ENCODE results near the gene RPL26. TPM values are rescaled to one million over a fixed set of nuclear protein-coding genes. Genes with fewer than 3 reads are reported as not detected.

RPL26 gene
- 1,000 to 10,000 TPM in 2 of 4 donors, 100 to 1,000 TPM in 2; 851 to 2,184 (median 1,124) TPM for total RNA-seq

DNA sequence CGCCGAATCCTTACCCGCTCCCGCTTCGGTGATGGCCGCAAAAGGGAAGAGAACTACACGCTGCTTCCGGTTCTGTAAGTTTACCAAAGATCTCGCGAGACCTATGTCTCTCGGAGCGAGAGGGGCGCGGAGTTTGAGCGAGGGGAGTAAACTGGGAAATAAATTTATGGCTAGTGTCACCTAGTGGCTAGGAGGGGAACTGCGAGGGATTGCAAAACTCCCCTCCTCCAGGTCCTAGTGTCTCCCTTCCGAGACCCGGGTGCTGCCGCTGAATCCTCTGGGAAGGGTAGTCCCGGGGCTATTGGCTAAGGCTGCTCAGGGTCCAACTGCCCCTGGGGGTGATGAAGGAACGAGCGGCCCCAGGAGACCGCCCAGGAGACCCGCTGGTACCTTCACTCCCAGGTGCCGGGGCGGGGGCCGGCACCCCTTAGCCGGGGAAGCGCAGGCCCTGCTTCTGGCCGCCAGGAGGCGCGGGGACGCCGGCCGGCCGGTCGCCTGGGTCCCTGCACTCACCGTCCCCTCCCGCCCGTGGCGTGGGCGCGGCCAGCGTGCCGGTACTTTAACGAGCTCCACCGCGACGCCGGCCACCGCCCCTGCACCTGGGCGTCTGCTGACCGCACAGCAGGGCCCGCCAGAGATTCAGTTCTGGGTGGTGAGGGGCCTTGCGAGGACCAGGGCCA lies at the start of gene RPL26:
Gene RPL26, minus strand, starts transcription at position 51 of the 680 bp plus-strand sequence. CDS start 883 bp downstream, outside the sequence.
- Histone ChIP-seq H3K27ac (peak within 1 kb of the TSS; percentile 78 to 96 (median 92)), H3K27me3 (no peaks in the 10 kb centered on the region), H3K9me3 (no peaks in the 10 kb centered on the region), H3K36me3 (peaks cover 0 to 34% (median 0%) of the 10 kb centered on the region in 3 donors), H3K4me1 (peaks cover 0 to 32% (median 14%) of the 10 kb centered on the region in 4 donors), H3K4me3 (peak within 1 kb of the TSS; percentile 75 to 79 (median 78))
- DNase-seq, result peak; percentile 95 to 99 (median 96)
- TF ChIP-seq, protein P1, sequence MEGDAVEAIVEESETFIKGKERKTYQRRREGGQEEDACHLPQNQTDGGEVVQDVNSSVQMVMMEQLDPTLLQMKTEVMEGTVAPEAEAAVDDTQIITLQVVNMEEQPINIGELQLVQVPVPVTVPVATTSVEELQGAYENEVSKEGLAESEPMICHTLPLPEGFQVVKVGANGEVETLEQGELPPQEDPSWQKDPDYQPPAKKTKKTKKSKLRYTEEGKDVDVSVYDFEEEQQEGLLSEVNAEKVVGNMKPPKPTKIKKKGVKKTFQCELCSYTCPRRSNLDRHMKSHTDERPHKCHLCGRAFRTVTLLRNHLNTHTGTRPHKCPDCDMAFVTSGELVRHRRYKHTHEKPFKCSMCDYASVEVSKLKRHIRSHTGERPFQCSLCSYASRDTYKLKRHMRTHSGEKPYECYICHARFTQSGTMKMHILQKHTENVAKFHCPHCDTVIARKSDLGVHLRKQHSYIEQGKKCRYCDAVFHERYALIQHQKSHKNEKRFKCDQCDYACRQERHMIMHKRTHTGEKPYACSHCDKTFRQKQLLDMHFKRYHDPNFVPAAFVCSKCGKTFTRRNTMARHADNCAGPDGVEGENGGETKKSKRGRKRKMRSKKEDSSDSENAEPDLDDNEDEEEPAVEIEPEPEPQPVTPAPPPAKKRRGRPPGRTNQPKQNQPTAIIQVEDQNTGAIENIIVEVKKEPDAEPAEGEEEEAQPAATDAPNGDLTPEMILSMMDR (IDR thresholded peaks at IDR 0.05), result peak; percentile 98 to 99 (median 98)
- TF ChIP-seq POLR2A (IDR thresholded peaks at IDR 0.05), result peak; percentile 76 to 80

DNA sequence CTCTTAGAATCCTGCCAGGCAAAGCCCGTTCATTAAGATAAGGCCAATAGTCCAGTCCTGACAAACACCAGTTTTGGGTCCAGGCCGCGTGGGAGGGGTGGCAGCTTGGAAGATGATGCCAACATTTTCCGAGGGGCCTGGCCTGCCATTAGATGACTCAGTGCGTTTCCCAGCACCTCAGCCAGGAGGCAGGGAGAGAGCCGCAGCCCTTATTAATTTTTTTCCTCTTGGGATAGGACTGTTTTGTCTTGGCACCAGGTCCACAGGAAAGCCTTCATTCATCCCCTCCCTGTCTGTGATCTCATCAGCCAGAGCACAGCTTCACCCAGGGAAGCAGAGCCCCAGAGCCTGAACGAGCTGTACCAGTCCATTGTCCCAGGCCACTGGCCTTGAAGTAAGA lies 48.0 kb upstream of the RPL26 start:
- H3K27ac ChIP-seq, result no peak overlapping the region

DNA sequence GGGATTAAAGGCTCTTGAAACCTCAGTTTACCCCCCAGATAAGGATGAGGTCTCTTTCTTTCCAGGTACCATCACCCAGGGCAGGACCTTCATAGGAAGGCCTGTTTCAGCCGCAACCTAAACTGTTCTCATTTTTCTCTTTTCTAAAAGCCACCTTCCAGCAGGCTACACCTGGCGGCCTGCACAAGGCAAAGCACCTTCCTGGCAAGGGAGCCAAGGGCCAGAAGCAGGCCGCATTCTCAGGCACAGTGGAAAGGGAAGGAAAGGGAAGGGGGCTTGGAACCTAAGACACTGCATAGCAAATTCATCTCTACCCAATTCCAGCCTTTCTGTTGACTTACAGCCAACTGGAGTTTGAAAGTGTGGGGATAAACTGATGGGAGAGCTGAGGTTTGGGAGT lies 43.8 kb upstream of the RPL26 start:
- no peaks in the 10 kb centered on the region for H3K27me3 ChIP-seq
- TF ChIP-seq, protein P1 (IDR thresholded peaks at IDR 0.05), result no peak
- TF ChIP-seq POLR2A (IDR thresholded peaks at IDR 0.05), result no peak

More for the DNA sequence above, 48.0 kb upstream of the RPL26 start:
- Histone ChIP-seq H3K4me1 (peaks cover 0 to 9% (median under 1%) of the 10 kb centered on the region in 4 donors), H3K36me3 (no peaks in the 10 kb centered on the region), H3K4me3 (no peak overlapping the region), H3K27me3 (no peaks in the 10 kb centered on the region), H3K9me3 (no peaks in the 10 kb centered on the region)
- TF ChIP-seq, protein P1 (IDR thresholded peaks at IDR 0.05), result no peak
- TF ChIP-seq POLR2A (IDR thresholded peaks at IDR 0.05), result no peak
- no peak for DNase-seq

DNA sequence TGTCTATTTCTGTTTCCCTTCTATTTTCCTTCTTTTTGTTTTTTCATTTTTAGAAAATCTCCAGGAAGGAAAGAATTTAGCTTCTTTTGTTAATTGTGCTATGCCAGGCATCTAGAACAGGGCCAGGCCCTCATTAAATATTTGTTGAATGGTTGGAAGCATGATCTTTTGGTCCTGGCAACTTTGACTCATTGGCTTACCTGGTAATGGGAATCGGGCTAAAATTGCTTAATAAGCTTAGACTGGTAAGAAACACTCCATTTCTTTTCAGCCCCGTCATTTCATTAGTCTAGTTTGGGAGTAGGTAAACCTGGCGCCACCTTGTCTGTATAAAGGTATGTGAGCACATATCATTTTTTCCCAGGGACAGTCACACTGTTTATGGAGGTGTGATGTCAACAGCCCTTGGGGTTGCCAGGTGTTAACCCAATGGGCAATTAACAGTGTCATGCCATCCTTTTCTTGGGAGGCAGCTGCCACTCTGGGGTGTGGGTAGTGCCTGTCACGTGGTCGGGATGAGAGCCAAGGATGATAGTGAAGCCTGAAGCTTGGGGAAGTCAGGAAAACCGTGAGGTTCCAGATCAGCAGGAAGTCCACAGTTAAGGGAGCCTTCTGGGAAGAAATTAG lies 43.2 kb upstream of the RPL26 start:
- no peak overlapping the region for H3K4me3 ChIP-seq
- TF ChIP-seq, protein P1 (IDR thresholded peaks at IDR 0.05), result no peak
- H3K9me3 ChIP-seq, result no peaks in the 10 kb centered on the region
- peak overlapping the region in 2 of 4 donors; percentile 58 to 63 for H3K27ac ChIP-seq
- H3K4me1 ChIP-seq, result peaks cover 0 to 10% (median 3%) of the 10 kb centered on the region in 4 donors
- peak in 2 of 3 donors; percentile 82 to 91 for DNase-seq
- no peaks in the 10 kb centered on the region for H3K36me3 ChIP-seq
- no peaks in the 10 kb centered on the region for H3K27me3 ChIP-seq

More for the DNA sequence above, 43.8 kb upstream of the RPL26 start:
- Histone ChIP-seq H3K36me3 (no peaks in the 10 kb centered on the region), H3K27ac (peak overlapping the region in 2 of 4 donors; percentile 51), H3K4me1 (peaks cover 0 to 8% (median 1%) of the 10 kb centered on the region in 4 donors), H3K9me3 (no peaks in the 10 kb centered on the region), H3K4me3 (no peak overlapping the region)
- no peak for DNase-seq

DNA sequence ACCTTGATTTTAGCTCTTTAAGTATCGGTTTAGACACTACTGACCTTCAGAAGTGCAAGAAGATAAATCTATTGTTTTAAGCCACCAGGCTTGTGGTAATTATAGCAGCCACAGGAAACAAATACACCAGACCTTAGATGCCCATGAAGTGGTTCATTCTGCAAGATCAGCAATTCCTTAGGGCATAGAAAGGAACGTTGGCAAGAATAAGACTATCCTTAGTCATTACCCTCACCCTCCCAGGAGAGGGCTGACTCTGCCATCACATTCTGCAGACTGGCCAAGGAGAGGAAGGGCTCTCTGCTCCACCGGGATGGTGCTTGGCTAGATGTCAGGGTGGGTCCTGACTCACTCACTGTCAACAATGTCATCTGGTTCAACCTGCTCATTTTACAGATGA lies 38.6 kb upstream of the RPL26 start:
- no peaks in the 10 kb centered on the region for H3K27me3 ChIP-seq
- no peaks in the 10 kb centered on the region for H3K36me3 ChIP-seq
- peak overlapping the region in 1 of 4 donors; percentile 1 for H3K27ac ChIP-seq
- DNase-seq, result no peak
- no peak overlapping the region for H3K4me3 ChIP-seq
- no peaks in the 10 kb centered on the region for H3K9me3 ChIP-seq
- peaks cover 0 to 22% (median 6%) of the 10 kb centered on the region in 4 donors for H3K4me1 ChIP-seq
- TF ChIP-seq, protein P1 (IDR thresholded peaks at IDR 0.05), result no peak
- TF ChIP-seq POLR2A (IDR thresholded peaks at IDR 0.05), result no peak

All from Peyer's patch (tissue), 4 donors.